NT2/D1 (cell line): ENCODE data around the gene NR2C1.

Experiments
- YY1 ChIP-seq: IDR thresholded peaks from 2 replicates; pipeline ENCODE4 v1.6.1; 2011; ENCODE audit not compliant: insufficient read length, insufficient read depth
- ZNF274 ChIP-seq: IDR thresholded peaks from 2 replicates; pipeline ENCODE4 v1.6.1; 2011; ENCODE audit warnings: mild to moderate bottlenecking, low read depth, low read length

- TF ChIP-seq YY1 = no peak
- no peak for TF ChIP-seq ZNF274
Measured at GRCh38 chr12:95017482-95017881, 55.9 kb downstream of the NR2C1 start.
